Urinary bladder (tissue), 4 donors: ENCODE results near the gene SREBF1. TPM values are rescaled to one million over a fixed set of nuclear protein-coding genes. Genes with fewer than 3 reads are reported as not detected.
"Not testable (repeated sequence)": the region's sequence is repeated elsewhere in the genome, so short reads cannot be mapped to it uniquely, and the experiment has no call there.

Source experiments
- DNase-seq: peaks from one replicate; pipeline ENCODE4 v3.0.0-alpha.2; 2015; ENCODE audit errors: extremely low spot score
- H3K27ac ChIP-seq: one replicate; pipeline ENCODE4 v1.5.1; 2013; ENCODE audit warnings: low read depth, mild to moderate bottlenecking, moderate library complexity
- H3K36me3 ChIP-seq: one replicate; pipeline ENCODE4 v1.6.1; 2013; ENCODE audit warnings: mild to moderate bottlenecking, moderate library complexity; ENCODE audit not compliant: insufficient read depth
- H3K4me1 ChIP-seq: one replicate; pipeline ENCODE4 v1.6.1; 2013; ENCODE audit warnings: mild to moderate bottlenecking, moderate library complexity; ENCODE audit not compliant: insufficient read depth
- H3K4me3 ChIP-seq: one replicate; pipeline ENCODE4 v1.5.1; 2013; ENCODE audit warnings: low read depth, low read length
- WGBS: extraction: QIAGEN DNeasy Blood & Tissue Kit; methylation state at CpG from one replicate; pipeline ENCODE4 v1.1.7; 2013; 5-methylcytosine and 5-hydroxymethylcytosine counted together
- polyA plus RNA-seq: library from polyadenylated mRNA; stranded (reverse); fragments of 200-250 nt; gene quantifications from one replicate; pipeline ENCODE4 v1.2.3, GENCODE V29; 2013
- total RNA-seq: library from RNA; depleted of rRNA; stranded (reverse); fragments of >200 nt; gene quantifications from one replicate; pipeline ENCODE4 v1.2.3, GENCODE V29; 2014
- donor health status: healthy with polysubstance abuse.
- donor health status: healthy.

SREBF1 gene
- total and polyA plus RNA-seq, 2 donors = 21.1 to 56.2 TPM

DNA sequence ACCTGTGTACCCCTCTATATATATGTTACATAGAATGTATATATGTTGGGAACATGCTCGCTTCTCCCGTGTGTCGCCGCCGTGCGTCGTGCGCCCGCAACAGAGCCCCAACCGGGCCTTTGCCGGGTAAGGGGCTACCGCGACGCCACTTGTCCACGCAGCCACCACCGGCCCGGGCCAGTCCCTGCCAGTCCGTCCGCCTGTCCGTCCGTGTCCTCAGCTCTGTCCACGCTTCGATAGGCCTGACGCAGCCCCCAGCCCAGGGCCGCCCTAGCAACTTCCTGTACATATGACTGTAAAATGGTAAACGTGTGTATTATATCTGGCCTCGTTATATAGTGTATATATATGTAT, 25.9 kb downstream of the SREBF1 start:
- Histone ChIP-seq H3K4me3 (no peak overlapping the region), H3K36me3 (peaks cover 9% of the 10 kb centered on the region), H3K27ac (no peak overlapping the region), H3K4me1 (no peaks in the 10 kb centered on the region)
- WGBS = 69% methylated on average over 27 of the region's 27 CpGs
- no peak for DNase-seq

DNA sequence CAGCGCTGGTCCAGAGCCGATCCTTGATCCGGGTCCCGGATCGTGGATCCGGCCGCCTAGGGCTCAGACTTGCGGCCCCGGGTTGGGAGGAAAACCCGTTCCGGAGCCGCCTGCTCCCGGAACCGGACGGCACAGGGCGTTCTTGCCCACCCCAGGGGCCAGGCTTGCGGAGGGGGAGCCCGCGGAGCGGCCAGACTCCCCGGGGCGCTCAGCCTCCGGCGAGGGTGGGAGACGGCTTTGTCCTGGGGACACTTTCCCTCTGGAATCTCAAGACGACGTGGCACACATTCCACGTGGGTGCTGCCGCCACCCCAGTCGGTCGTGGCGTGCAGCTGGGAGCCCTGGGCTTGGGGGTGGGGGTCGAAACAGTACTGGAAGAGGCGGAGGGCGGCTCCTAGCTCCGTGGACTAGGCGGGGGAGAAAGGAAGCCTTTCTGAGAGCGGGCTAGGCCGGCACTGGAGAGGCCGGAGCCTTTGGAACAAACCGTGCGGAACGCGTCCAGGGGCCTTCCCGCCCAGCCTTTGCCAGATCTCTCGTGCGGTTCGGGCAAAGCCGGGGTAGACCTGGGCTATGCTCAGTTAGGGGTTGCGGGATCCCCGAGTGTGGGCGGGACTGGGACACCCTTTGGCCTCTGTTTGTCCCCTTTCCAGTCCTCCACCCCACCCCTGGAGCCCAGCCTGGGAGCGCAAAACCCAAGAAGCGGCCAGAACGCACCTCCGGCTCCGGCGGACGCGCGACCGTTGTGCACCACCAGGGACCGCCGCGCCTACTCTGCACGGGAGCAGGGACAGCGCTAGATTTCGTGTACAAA, 26.5 kb downstream of the SREBF1 start:
- WGBS = 37% methylated on average over 68 of the region's 68 CpGs

DNA sequence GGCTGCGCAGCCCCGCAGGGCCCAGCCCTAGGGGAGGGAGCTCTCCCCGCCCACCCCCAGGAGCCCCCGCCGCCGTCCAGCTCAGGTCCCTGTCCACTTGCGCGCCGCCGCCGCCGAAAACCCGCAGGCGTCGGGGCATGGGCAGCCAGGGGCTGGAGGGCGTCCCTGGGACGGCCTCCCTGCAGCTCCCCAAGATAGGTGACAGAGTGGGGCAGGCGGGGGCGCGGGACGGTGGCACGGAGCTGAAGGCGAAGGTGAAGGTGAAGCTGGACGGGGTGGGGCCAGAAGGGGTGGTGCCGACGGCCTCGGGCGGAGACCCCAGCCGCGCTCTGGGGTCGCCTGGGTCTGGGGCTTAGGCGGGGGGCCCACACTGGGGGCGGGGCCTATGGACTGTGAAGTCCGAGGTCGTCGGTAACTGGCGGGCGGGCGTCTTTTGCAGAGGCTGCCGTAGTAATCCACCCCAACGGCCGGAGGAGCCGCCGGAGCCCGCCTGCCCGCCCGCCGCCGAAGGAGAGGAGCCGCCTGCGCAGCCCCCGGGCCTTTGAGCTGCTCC, 27.2 kb downstream of the SREBF1 start:
- 53% methylated on average over 52 of the region's 52 CpGs for WGBS
- peak overlapping the region; percentile 14 for H3K4me3 ChIP-seq
- no peak for DNase-seq
- peaks cover 6% of the 10 kb centered on the region for H3K36me3 ChIP-seq
- peak overlapping the region; percentile 18 for H3K27ac ChIP-seq
- no peaks in the 10 kb centered on the region for H3K4me1 ChIP-seq

More for the DNA sequence above, 26.5 kb downstream of the SREBF1 start:
- peak overlapping the region; percentile 14 for H3K4me3 ChIP-seq
- DNase-seq = no peak
- H3K27ac ChIP-seq = no peak overlapping the region
- H3K36me3 ChIP-seq = peaks cover 9% of the 10 kb centered on the region
- no peaks in the 10 kb centered on the region for H3K4me1 ChIP-seq

DNA sequence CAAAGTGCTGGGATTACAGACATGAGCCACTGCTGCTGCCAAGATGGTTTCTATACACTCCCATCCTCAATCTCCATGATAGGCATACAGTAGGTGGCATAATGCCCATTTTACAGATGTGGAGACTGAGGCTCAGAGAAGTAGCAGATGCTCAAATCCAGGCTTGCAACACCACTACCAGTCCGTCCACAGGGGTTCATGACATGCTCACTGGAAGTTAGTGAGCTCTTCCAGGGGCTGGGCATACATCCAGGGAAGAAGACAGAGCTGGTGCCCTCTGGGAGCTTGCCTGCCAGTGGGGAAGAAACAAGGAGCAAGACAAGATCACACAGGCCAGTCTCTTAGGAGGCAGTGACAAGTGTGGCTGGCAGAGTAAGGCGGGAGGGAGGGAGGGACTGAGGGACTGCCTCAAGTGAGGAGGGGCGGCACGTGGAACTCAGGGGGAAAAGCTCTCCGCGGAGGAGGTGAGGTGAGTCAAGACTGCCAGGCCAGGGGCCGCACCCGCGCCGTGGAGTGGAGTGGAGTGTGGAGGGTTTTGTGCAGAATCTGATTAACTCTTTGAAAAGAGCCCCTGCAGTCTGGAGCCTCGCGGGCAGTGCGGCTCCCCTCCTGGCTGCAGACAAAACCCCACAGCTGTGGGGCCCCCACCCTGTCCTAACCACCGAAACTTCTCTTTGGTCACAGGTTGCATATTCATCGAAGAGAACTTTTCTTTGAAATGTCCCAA, 27.9 kb downstream of the SREBF1 start:
- H3K4me3 ChIP-seq = no peak overlapping the region
- H3K4me1 ChIP-seq = no peaks in the 10 kb centered on the region
- peaks cover 6% of the 10 kb centered on the region for H3K36me3 ChIP-seq
- DNase-seq = no peak
- no peak overlapping the region for H3K27ac ChIP-seq
- 66% methylated on average over 15 of the region's 15 CpGs for WGBS

DNA sequence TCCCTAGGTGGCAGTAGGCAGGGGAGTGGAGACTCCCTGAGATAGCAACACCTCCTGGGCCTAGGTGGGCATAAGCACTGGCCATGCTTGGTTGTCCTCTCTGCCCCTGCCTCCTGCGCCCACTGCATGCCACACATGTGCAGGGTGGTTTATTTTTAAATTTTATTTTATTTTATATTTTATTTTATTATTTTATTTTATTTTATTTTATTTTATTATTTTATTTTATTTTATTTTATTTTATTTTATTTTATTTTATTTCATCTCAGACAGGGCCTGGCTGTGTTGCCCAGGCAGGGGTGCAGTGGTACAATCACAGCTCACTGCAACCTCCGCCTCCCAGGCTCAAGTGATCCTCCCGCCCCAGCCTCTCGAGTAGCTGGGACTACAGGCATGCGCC, 28.6 kb downstream of the SREBF1 start:
- H3K4me1 ChIP-seq, H3K36me3 ChIP-seq, H3K27ac ChIP-seq, H3K4me3 ChIP-seq, DNase-seq: not testable (repeated sequence)
- WGBS = 97% methylated on average over 5 of the region's 5 CpGs

DNA sequence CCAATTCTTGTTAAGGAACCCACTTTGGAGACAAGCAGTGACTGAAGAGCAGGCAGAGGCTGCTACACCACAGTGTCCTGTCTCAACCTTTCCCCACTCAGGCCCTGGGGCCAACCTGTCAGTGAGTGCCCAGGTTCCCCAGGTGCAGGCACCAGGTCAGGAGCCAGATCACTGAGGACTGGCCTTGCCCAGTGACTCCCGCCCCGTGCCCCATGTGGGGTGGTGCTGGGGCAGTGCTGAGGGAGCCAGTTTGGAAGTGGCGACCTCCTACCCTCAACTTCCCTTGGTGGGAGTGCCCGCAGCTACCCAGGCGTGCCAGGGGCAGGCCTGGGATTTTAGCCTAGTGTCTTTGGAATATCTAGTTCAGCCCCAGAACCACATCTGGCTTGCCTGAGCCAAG, 29.3 kb downstream of the SREBF1 start:
- peaks cover 4% of the 10 kb centered on the region for H3K36me3 ChIP-seq
- no peak overlapping the region for H3K4me3 ChIP-seq
- no peak overlapping the region for H3K27ac ChIP-seq
- 93% methylated on average over 5 of the region's 5 CpGs for WGBS
- DNase-seq = no peak
- no peaks in the 10 kb centered on the region for H3K4me1 ChIP-seq

DNA sequence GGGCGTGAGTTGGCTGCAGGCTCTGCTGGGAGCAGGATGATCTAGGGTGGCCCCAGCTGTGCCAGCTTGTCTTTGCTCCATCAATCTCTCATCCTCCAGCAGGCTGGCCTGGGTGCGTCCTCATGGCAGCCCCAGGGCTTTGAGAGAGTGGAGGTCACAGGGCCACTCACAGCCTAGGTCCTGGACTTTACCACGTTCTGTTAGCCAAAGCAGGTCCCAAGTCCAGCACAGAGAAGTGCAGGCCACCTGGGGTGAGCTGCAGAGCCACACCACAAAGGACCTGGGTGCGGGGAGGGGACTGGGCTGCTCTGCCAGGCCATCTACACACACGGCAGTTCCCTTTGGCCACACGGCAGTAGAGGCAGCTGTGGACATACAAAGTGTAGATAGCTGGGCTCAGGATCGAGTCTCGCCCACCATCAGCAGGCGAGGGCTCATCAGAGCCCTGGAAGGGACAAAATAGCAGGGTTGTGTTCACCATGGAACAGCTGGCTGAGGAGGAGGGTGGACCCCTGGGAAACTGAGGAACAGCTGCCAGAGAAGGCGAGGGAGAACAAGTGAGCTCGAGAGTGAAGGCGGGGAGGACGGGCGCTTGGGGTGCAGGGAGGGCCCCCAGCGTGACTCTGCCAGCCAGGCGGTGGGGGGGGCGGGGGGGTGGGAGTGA, 30.0 kb downstream of the SREBF1 start:
- 88% methylated on average over 17 of the region's 17 CpGs for WGBS
- no peaks in the 10 kb centered on the region for H3K4me1 ChIP-seq
- H3K27ac ChIP-seq = no peak overlapping the region
- no peak for DNase-seq
- no peak overlapping the region for H3K4me3 ChIP-seq
- peaks cover 4% of the 10 kb centered on the region for H3K36me3 ChIP-seq

DNA sequence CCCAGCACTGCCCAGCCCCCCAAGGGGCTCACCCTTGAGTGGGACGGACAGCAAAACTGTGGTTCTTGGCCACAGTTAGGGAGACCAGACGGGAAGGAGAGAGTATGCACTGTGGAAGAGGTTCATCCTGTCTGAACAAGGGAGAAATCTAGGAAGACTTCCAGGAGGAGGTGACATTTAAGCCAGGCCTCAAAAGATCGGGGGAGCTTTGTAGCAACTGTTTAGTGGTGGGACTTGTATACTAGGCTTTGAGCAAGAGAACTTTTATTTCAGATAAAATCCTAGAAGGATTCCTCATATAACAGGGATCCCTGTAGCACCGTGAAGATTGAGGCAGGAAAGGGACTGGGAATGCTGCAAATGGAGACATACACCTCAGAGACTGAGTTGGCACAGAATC, 30.8 kb downstream of the SREBF1 start:
- DNase-seq = no peak
- Histone ChIP-seq H3K36me3 (peaks cover 4% of the 10 kb centered on the region), H3K27ac (no peak overlapping the region), H3K4me1 (no peaks in the 10 kb centered on the region), H3K4me3 (no peak overlapping the region)
- 92% methylated on average over 4 of the region's 4 CpGs for WGBS

DNA sequence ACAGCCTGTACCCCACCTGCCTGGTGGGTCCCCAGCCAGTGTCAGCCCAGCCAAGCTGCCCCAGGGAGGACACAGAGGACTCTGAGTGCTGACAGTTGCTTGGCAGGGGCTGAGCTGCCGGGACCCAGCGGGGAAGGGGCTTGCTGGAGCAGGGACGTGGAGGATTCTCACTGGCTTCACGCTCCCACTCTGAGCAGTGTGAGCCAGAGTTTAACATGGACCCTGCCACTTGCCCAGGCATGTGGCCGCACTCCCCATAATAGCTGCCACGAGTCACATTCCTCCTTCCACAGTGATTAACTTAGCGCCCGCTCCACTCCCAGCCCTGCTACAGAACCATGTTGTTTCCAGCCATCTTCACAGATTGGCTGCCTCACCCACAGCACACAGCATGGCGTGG, 31.2 kb downstream of the SREBF1 start:
- WGBS = 76% methylated on average over 9 of the region's 9 CpGs
- Histone ChIP-seq H3K4me3 (no peak overlapping the region), H3K4me1 (no peaks in the 10 kb centered on the region), H3K36me3 (peaks cover 4% of the 10 kb centered on the region), H3K27ac (no peak overlapping the region)
- no peak for DNase-seq

DNA sequence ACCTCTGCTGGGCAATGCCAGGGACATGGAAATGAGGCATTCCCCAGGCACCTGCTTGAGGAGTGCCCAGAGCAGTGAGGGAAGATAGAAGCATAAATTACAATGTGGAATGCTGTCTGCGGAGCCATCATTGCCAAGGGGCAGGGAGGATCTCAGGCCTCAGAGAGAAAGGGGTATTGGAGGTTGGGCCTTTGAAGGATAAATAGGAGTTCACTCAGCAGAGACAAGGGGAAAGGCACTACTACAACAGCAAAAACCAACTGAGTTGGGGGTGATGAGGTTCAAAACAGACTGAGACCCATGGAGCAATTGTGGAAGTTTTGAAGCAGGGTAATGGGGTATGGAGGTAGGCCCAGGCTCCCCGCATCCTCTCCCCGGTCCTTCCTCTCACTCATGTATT, 32.8 kb downstream of the SREBF1 start:
- no peaks in the 10 kb centered on the region for H3K4me1 ChIP-seq
- no peak overlapping the region for H3K4me3 ChIP-seq
- DNase-seq = no peak
- H3K36me3 ChIP-seq = peaks cover 4% of the 10 kb centered on the region
- no peak overlapping the region for H3K27ac ChIP-seq
- 99% methylated on average over 3 of the region's 3 CpGs for WGBS

DNA sequence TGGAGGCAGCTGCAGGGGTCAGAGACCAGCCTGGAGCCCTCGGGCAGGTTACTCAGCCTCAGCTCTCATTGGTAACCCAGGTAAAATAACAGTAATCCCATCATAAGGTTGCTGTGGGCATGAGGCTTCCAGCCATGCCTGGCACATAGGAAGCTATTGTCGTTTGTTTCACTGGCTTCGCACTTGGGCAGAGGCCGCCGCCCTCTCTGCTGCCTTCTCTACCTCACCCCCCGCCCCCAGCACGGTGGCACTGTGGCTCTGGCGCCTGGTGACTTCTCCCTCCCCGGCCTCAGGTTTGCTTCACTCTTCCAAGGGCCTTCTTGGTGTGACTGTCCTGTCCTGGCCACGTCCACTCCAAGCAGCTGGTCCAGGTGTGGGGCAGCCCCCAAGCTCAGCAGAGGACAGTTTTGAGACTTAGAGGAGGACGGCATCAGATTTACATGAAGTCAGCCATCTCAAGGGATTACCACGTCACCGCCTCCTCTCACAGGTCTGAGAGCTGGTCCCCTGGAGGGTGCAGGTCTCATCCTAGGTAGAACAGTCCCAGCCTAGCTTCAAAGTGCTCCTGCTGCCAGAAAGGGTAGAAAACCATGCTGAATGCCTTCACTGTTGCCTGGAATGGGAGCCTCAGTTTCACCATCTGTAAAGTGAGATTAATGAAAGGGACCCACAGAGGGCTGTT, 34.8 kb downstream of the SREBF1 start:
- WGBS = 90% methylated on average over 13 of the region's 13 CpGs
- Histone ChIP-seq H3K4me1 (no peaks in the 10 kb centered on the region), H3K36me3 (peaks cover 4% of the 10 kb centered on the region), H3K4me3 (no peak overlapping the region), H3K27ac (no peak overlapping the region)
- DNase-seq = no peak

DNA sequence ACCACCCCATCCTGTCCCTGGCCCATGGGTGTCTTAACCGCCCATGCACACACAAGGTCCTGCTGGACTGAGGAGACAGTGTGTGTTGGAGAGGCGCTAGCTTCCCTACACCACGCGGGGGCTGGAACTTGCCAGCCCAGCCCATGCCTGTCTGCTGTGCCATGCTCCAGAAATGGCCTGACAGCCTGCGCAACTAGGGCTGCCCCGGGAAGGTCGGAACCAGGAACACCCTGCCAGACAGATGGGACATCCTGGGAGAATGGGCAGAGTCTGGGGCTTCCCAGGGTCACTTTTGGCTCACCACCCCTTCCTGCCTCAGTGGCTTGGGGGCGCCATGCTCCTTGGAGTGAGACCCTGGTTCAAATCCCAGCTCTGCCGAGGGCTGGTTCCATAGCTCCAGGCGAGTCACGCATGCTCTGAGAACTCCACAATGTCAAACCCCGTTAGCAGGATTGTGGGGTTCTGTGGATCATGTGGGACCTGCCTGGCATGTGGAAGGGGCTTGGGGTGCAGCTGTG, 36.2 kb downstream of the SREBF1 start:
- no peaks in the 10 kb centered on the region for H3K36me3 ChIP-seq
- H3K4me1 ChIP-seq = no peaks in the 10 kb centered on the region
- H3K27ac ChIP-seq = no peak overlapping the region
- 89% methylated on average over 12 of the region's 12 CpGs for WGBS
- H3K4me3 ChIP-seq = no peak overlapping the region
- DNase-seq = no peak

DNA sequence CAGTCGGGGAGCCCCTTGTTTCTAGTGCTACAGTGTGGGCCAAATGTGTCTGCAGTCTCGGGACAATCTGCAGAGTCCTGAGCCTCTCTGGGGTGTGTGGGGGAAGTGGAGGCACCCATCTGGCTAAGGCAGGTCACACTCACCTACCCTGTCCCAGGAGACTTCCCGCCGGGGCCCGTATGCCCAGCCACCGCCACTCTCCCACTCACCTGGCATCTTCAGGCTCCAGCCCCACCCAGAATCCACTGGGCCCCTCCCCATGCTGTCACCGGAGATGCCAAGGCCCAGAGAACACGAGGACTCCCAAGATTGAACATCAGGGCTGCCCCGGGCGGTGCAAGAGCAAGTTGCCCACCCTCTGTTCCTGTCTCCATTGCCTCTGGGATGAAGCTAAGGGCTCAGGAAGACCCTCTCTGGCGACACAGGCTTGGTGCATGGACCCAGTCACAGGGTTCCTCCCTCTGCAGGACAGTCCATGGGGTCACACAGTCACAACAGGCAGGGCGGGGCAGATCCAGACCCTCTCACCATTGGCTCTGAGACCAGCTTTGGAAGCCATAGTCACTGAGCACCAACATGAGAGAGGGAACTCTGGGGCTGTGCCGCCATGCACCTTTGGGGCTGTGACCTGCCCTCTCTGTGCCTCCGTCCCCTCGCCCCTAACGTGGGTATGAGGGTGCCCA, 38.1 kb downstream of the SREBF1 start:
- no peak for DNase-seq
- Histone ChIP-seq H3K27ac (no peak overlapping the region), H3K36me3 (no peaks in the 10 kb centered on the region), H3K4me1 (no peaks in the 10 kb centered on the region), H3K4me3 (no peak overlapping the region)
- 86% methylated on average over 16 of the region's 16 CpGs for WGBS
